SK-N-MC (cell line): Measurements from ENCODE around the gene CCL26.

Experiments used
- DNase-seq: peaks from one replicate; pipeline ENCODE4 v3.0.0-alpha.2; 2011; ENCODE audit warnings: low read depth, low spot score
- H3K27ac ChIP-seq: fragments of 200-600 bp; sonication (generic); 2 replicates; pipeline ENCODE4 v1.5.1; 2016; ENCODE audit warnings: mixed run types
- H3K36me3 ChIP-seq: fragments of 200-600 bp; sonication (generic); 2 replicates; pipeline ENCODE4 v1.6.1; 2017; ENCODE audit warnings: antibody characterized with exemption, low read length, mixed read lengths; ENCODE audit not compliant: insufficient read depth
- H3K4me3 ChIP-seq: fragments of 200-600 bp; sonication (generic); 2 replicates; pipeline ENCODE4 v1.5.1; 2016
- H3K9ac ChIP-seq: fragments of 200-600 bp; sonication (generic); 2 replicates; pipeline ENCODE4 v1.8.0; 2017; ENCODE audit warnings: mixed run types, mixed read lengths; ENCODE audit not compliant: insufficient read length
- H3K9me3 ChIP-seq: fragments of 200-600 bp; sonication (generic); 2 replicates; pipeline ENCODE4 v1.6.1; 2017; ENCODE audit warnings: low read depth, mild to moderate bottlenecking, antibody characterized with exemption, low read length, moderate library complexity, mixed read lengths
- EZH2 ChIP-seq: fragments of 200-600 bp; sonication (generic); IDR thresholded peaks from one replicate; pipeline ENCODE4 v1.6.1; 2017; ENCODE audit warnings: antibody characterized with exemption
- FOXP2 ChIP-seq: optimal IDR thresholded peaks from 2 replicates; pipeline ENCODE3; 2011; ENCODE audit warnings: mild to moderate bottlenecking, moderate library complexity; ENCODE audit not compliant: insufficient read depth; ENCODE audit errors: extremely low read length, control extremely low read depth
- POLR2AphosphoS5 ChIP-seq: IDR thresholded peaks from 2 replicates; pipeline ENCODE4 v1.6.1; 2012; ENCODE audit warnings: mild to moderate bottlenecking, low read depth, low read length, borderline replicate concordance

The CCL26 gene, protein sequence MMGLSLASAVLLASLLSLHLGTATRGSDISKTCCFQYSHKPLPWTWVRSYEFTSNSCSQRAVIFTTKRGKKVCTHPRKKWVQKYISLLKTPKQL

DNA sequence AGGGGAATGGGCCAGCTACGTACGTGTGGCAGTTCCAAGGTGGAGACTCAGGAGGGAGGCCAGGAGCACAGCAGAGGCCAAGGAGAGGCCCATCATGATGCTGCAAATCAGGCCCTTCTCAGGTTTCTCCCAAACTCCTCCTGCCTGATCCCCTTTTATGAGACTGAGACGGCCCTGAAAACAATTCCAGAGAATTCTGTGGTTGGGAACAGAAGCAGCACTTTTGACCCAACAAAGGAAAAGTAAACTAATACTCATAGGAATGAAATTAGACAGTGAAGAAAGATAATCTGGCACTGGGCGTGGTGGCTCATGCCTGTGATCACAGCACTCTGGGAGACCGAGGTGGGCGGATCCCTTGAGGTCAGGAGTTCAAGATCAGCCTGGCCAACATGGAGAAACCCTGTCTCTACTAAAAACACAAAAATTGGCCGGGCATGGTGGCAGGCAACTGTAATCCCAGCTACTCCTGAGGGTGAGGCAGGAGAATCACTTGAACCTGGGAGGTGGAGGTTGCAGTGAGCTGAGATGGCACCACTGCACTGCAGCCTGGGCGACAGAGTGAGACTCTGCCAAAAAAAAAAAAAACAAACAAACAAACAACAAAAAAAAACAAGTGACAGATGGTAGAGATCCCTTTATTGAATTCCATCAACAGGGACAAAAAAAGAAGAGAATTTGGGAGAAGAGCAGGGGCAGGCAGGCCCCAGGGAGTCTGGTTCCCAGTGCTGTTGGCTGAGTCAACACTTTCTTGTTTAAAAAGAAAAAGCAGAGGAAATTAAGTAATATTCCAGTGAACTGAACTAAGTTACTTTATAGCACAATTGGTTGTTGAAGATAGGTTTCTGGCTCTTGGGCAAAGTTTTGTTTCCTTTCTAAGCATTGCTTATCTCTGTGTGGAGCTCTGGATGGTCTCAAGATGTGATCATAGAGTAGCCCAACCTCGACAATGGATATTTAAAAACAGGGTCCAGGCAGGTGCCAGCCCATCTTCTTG is at the start of gene CCL26:
Gene CCL26, minus strand, starts transcription at position 131 of the 997 bp plus-strand sequence. Its CDS starts 35 bp downstream, at position 96.
- Histone ChIP-seq H3K4me3 (peak within 1 kb of the TSS; percentile 42), H3K9me3 (no peaks in the 10 kb centered on the region), H3K36me3 (no peaks in the 10 kb centered on the region), H3K27ac (peak within 1 kb of the TSS; percentile 93), H3K9ac (no peak within 1 kb of the TSS)
- no peak for DNase-seq
- TF ChIP-seq FOXP2 (no peak), EZH2 (no peak), POLR2AphosphoS5 (no peak)

DNA sequence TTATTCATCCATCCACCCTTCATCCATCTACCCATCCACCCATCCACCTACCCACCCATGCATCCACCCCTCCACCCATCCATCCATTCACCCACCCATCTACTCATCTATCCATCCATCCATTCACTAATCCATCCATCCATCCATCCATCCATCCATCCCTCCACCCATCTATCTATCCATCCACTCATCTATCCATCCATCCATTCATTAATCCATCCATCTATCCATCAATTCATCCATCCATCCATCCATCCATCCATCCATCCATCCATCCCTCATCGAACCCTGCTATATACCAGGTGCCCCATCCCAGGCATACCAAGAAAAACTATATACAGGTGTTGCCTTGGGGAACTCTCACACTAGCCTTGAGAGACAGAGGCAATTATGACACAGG is 48.7 kb upstream of the CCL26 start:
- no peaks in the 10 kb centered on the region for H3K36me3 ChIP-seq
- H3K9ac ChIP-seq, result no peak overlapping the region
- TF ChIP-seq EZH2 (no peak), FOXP2 (no peak), POLR2AphosphoS5 (no peak)
- H3K27ac ChIP-seq, result no peak overlapping the region
- no peak for DNase-seq
- no peaks in the 10 kb centered on the region for H3K9me3 ChIP-seq
- no peak overlapping the region for H3K4me3 ChIP-seq

DNA sequence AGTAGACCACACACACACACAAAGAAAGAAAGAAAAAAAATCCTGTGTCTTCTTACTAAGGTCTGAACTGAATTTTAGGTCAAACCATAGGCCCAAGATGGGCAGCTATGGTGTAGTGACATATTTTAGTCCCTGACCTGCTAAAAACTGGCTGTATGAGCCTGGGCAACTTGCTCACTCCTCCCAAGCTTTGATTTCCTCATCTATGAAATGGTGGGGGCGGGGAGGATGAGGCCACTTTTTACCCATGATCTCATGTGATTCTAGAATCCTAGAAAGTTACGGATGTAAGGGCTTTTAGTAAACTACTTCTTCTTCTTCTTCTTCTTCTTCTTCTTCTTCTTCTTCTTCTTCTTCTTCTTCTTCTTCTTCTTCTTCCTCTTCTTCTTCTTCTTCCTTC is 47.7 kb upstream of the CCL26 start:
- H3K27ac ChIP-seq, result no peak overlapping the region
- no peaks in the 10 kb centered on the region for H3K36me3 ChIP-seq
- no peak for DNase-seq
- no peaks in the 10 kb centered on the region for H3K9me3 ChIP-seq
- no peak for TF ChIP-seq FOXP2
- no peak for TF ChIP-seq EZH2
- TF ChIP-seq POLR2AphosphoS5, result no peak
- no peak overlapping the region for H3K4me3 ChIP-seq
- H3K9ac ChIP-seq, result no peak overlapping the region

DNA sequence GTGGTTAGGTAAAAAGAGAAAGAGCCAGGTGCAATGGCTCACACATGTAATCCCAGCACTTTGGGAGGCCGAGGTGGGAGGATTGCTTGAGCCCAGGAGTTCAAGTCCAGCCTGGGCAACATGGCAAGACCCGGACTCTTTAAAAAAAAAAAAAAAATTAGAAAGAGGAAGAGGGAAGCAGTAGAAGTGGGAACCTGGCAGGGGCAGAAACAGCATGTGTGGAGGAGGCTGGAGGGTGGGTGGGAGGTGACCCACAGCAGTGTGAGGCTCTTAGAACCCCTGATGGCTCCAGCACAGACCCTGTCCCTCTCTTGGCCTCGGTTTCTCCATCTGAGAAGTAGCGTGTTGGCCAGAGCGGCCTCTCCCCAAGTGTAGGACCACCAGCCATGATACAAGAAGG is 46.5 kb upstream of the CCL26 start:
- no peak overlapping the region for H3K4me3 ChIP-seq
- no peaks in the 10 kb centered on the region for H3K36me3 ChIP-seq
- H3K9ac ChIP-seq, result no peak overlapping the region
- no peak for DNase-seq
- no peak overlapping the region for H3K27ac ChIP-seq
- H3K9me3 ChIP-seq, result no peaks in the 10 kb centered on the region
- no peak for TF ChIP-seq FOXP2
- no peak for TF ChIP-seq POLR2AphosphoS5

DNA sequence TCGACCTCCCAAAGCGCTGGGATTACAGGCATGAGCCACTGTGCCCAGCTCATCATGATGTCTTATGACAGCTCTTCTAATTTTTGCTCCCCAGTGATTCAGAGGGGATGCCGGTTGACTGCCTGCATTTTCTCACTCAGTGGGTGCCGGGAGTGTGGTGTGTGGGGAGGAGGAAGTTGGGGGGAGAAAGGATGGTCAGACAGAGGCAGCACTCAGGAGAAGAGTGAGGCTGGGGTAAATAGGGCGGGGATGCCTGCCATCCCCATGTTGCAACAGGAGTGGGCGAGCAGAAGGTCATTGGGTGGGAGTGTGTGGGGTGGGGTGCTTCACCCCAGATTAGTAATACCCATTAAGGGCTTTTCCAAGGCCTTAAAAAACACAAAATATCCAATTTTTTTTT is 45.1 kb upstream of the CCL26 start:
- H3K4me3 ChIP-seq, result no peak overlapping the region
- no peaks in the 10 kb centered on the region for H3K9me3 ChIP-seq
- TF ChIP-seq FOXP2 (no peak), EZH2 (no peak), POLR2AphosphoS5 (no peak)
- no peak overlapping the region for H3K9ac ChIP-seq
- no peak overlapping the region for H3K27ac ChIP-seq
- no peak for DNase-seq
- no peaks in the 10 kb centered on the region for H3K36me3 ChIP-seq

DNA sequence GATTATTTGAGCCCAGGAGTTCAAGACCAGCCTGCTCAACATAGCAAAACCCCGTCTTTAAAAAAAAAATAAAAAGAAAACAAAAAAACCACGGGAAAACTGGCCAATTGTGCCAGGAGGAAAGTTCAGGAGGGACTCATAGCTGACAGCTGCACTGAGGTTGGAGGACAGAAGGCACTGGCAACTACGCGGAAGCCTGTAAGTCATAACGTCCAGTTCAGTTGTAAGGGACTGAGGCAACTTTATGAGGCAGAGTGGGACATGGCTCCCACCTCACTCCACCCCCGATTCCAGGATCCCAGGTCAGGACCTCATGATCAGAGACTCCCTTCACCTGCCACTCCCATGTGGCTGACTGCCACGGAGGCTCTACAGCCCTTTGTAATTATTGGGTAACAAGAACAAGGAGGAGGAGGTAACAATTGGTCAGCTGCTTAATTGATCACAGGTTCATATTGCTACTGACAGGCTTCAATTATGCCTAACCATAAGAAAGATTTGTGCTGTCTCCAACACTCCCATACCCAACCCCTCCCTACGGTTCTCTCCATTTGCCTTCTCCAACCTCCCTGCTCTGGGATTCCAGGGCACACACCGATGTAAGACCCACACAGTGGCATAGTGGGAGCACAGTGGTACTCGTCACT is 43.5 kb upstream of the CCL26 start:
- no peaks in the 10 kb centered on the region for H3K9me3 ChIP-seq
- H3K9ac ChIP-seq, result no peak overlapping the region
- no peak overlapping the region for H3K4me3 ChIP-seq
- TF ChIP-seq POLR2AphosphoS5 (no peak), EZH2 (no peak), FOXP2 (no peak)
- no peak overlapping the region for H3K27ac ChIP-seq
- DNase-seq, result no peak
- no peaks in the 10 kb centered on the region for H3K36me3 ChIP-seq

DNA sequence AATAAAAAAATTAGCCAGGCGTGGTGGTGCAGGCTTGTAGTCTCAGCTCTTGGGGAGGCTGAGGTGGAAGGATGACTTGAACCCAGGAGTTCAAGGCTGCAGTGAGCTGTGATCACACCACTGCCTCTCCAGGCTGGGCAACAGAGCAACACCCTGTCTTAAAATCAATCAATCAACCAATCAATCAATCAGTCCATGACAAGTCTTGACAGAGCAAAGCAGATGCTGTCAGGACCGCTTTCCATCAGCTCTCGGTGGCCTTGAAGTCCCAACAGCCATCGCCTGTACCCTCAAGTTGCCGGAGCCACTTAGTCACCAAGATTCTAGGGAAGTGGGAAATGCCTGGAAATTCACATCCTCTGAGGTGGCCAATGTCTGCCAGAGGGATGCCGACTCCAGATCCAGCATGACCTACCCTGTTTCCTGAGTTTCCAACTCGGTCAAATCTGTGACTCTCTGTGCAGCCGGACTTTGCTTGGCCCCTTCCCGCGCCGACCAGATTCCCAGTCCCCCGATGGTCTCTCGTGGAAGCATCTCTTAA is 42.5 kb upstream of the CCL26 start:
- TF ChIP-seq POLR2AphosphoS5, result no peak
- TF ChIP-seq FOXP2, result no peak
- no peak for TF ChIP-seq EZH2
- DNase-seq, result no peak
- H3K4me3 ChIP-seq, result no peak overlapping the region
- no peak overlapping the region for H3K9ac ChIP-seq
- H3K9me3 ChIP-seq, result no peaks in the 10 kb centered on the region
- H3K27ac ChIP-seq, result no peak overlapping the region
- no peaks in the 10 kb centered on the region for H3K36me3 ChIP-seq

DNA sequence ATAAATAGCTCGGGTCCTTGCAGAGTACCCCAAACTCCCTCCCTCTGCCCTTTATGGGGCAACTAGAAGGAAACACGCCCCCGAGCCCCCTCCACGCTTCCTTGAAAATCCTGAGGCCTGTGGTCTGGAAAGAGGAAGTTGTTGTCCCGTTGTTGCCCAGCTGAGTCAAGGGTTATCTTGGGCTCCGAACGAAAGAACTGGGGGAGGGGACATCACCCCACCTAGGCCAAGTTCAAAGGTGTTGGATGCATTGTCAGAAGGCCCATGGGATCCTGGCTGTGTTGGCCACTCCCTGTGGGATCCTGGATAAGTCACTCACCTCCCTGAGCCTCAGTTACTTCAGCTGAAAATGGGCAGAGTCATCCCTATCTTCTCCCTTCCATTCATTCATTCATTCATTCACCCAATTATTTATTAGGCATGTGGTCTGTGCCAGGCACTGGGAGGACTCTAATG is 41.8 kb upstream of the CCL26 start, which contains the start of gene CCL24:
Gene CCL24, minus strand, starts transcription at position 26 of the 456 bp plus-strand sequence. CDS start 91 bp downstream, outside the sequence.
- no peaks in the 10 kb centered on the region for H3K36me3 ChIP-seq
- no peak within 1 kb of the TSS for H3K27ac ChIP-seq
- DNase-seq, result no peak
- H3K9me3 ChIP-seq, result no peaks in the 10 kb centered on the region
- no peak within 1 kb of the TSS for H3K4me3 ChIP-seq
- TF ChIP-seq FOXP2 (no peak), POLR2AphosphoS5 (no peak), EZH2 (no peak)
- H3K9ac ChIP-seq, result no peak within 1 kb of the TSS
